ENCODE measurements around the gene CHST3.
"Not testable (repeated sequence)": the region's sequence is repeated elsewhere in the genome, so short reads cannot be mapped to it uniquely, and the experiment has no call there.

CHST3 gene

GRCh38 chr10:72013202-72013945, 49.2 kb downstream of the CHST3 start:
- DNase-seq = peak; percentile 46

- no peak for DNase-seq
Observed at GRCh38 chr10:72014197-72014596, 50.0 kb downstream of the CHST3 start.

GRCh38 chr10:72014785-72015480, 50.7 kb downstream of the CHST3 start:
- no peak for DNase-seq

GRCh38 chr10:72015841-72016240, 51.6 kb downstream of the CHST3 start:
- no peak for DNase-seq

- peak; percentile 39 for DNase-seq
Observed at GRCh38 chr10:72016608-72017300, 52.6 kb downstream of the CHST3 start.

- no peak for DNase-seq
Observed at GRCh38 chr10:72019085-72019876, 55.1 kb downstream of the CHST3 start.

GRCh38 chr10:72020914-72021809, 57.0 kb downstream of the CHST3 start:
- DNase-seq = no peak

- DNase-seq = no peak
Observed at GRCh38 chr10:72022228-72022627, 58.0 kb downstream of the CHST3 start.

GRCh38 chr10:72024596-72024995, 60.4 kb downstream of the CHST3 start:
- no peak for DNase-seq

GRCh38 chr10:72025400-72025799, 61.2 kb downstream of the CHST3 start:
- DNase-seq = no peak

GRCh38 chr10:72025832-72026231, 61.6 kb downstream of the CHST3 start:
- no peak for DNase-seq

GRCh38 chr10:72026278-72027111, 62.3 kb downstream of the CHST3 start:
- no peak for DNase-seq

- no peak for DNase-seq
Observed at GRCh38 chr10:72027498-72027897, 63.3 kb downstream of the CHST3 start.

- no peak for DNase-seq
Observed at GRCh38 chr10:72029414-72029813, 65.2 kb downstream of the CHST3 start.

- DNase-seq = no peak
Observed at GRCh38 chr10:72030762-72031543, 66.8 kb downstream of the CHST3 start.

GRCh38 chr10:72031706-72032105, 67.5 kb downstream of the CHST3 start:
- no peak for DNase-seq

- not testable (repeated sequence) for DNase-seq
Observed at GRCh38 chr10:72032409-72033162, 68.4 kb downstream of the CHST3 start.

GRCh38 chr10:72034040-72034499, 69.9 kb downstream of the CHST3 start:
- no peak for DNase-seq

GRCh38 chr10:72034761-72035160, 70.6 kb downstream of the CHST3 start:
- DNase-seq = no peak

All from midbrain (tissue), 1 donor.